SK-N-SH treated with all-trans-retinoic acid at 6 μM for 48 hours (cell line): ENCODE data around the gene SLC40A1.
A peak's percentile ranks its signal among the peaks of the same experiment; 100 is the strongest.

Experiments used
- ATAC-seq: fragments of 200-7000 bp; cut with Tn5 transposase; 3 replicates; pipeline ENCODE4 v1.9.1; 2020; ENCODE audit warnings: mild to moderate bottlenecking, moderate library complexity
- ARNTL ChIP-seq: fragments of 450-650 bp; formaldehyde crosslinking; IDR thresholded peaks from 2 replicates; pipeline ENCODE4 v1.5.0; 2020; ENCODE audit warnings: low read depth, mild to moderate bottlenecking, moderate library complexity, borderline replicate concordance
- BACH2 ChIP-seq: fragments of 250-450 bp; sonication (Bioruptor Pico); IDR thresholded peaks from 2 replicates; pipeline ENCODE4 v1.9.0; 2021; ENCODE audit warnings: mild to moderate bottlenecking, borderline replicate concordance
- CSDC2 ChIP-seq: fragments of 250-450 bp; sonication (Bioruptor Pico); IDR thresholded peaks from 2 replicates; pipeline ENCODE4 v1.5.0; 2020; ENCODE audit warnings: mild to moderate bottlenecking, moderate library complexity
- ESRRG ChIP-seq: fragments of 250-450 bp; sonication (Bioruptor Pico); IDR thresholded peaks from 2 replicates; pipeline ENCODE4 v1.6.1; 2021; ENCODE audit warnings: mild to moderate bottlenecking
- GLIS3 ChIP-seq: fragments of 250-450 bp; sonication (Bioruptor Pico); IDR thresholded peaks from 2 replicates; pipeline ENCODE4 v1.5.0; 2020; ENCODE audit warnings: mild to moderate bottlenecking, moderate library complexity
- ISL1 ChIP-seq: fragments of 250-450 bp; sonication (Bioruptor Pico); IDR thresholded peaks from 2 replicates; pipeline ENCODE4 v2.1.2; 2022; ENCODE audit warnings: mild to moderate bottlenecking, moderate library complexity
- OSR1 ChIP-seq: fragments of 250-450 bp; sonication (Bioruptor Pico); IDR thresholded peaks from 2 replicates; pipeline ENCODE4 v1.8.0; 2022; ENCODE audit warnings: moderate library complexity, mild to moderate bottlenecking, inconsistent platforms
- PPARA ChIP-seq: fragments of 250-450 bp; sonication (Bioruptor Pico); IDR thresholded peaks from 2 replicates; pipeline ENCODE4 v1.5.0; 2020; ENCODE audit warnings: mild to moderate bottlenecking, borderline replicate concordance
- RARB ChIP-seq: fragments of 250-450 bp; sonication (Bioruptor Pico); IDR thresholded peaks from 2 replicates; pipeline ENCODE4 v1.8.0; 2021; ENCODE audit warnings: mild to moderate bottlenecking, moderate library complexity
- SNAI2 ChIP-seq: fragments of 250-450 bp; sonication (Bioruptor Pico); IDR thresholded peaks from 2 replicates; pipeline ENCODE4 v1.5.0; 2020; ENCODE audit warnings: mild to moderate bottlenecking, moderate library complexity
- TCF4 ChIP-seq: fragments of 250-450 bp; sonication (Bioruptor Pico); IDR thresholded peaks from 2 replicates; pipeline ENCODE4 v1.8.0; 2021; ENCODE audit warnings: mild to moderate bottlenecking, moderate library complexity, borderline replicate concordance
- TOX ChIP-seq: fragments of 250-450 bp; sonication (Bioruptor Pico); IDR thresholded peaks from 2 replicates; pipeline ENCODE4 v1.8.0; 2021; ENCODE audit warnings: mild to moderate bottlenecking, moderate library complexity, borderline replicate concordance
- ZC3H10 ChIP-seq: fragments of 250-450 bp; sonication (Bioruptor Pico); IDR thresholded peaks from 2 replicates; pipeline ENCODE4 v1.5.1; 2021; ENCODE audit warnings: mild to moderate bottlenecking, moderate library complexity
- ZFP3 ChIP-seq: fragments of 250-450 bp; sonication (Bioruptor Pico); IDR thresholded peaks from 2 replicates; pipeline ENCODE4 v1.5.0; 2020; ENCODE audit warnings: mild to moderate bottlenecking, moderate library complexity
- ZFP30 ChIP-seq: fragments of 450-650 bp; formaldehyde crosslinking; IDR thresholded peaks from 2 replicates; pipeline ENCODE4 v1.5.0; 2022; ENCODE audit warnings: mild to moderate bottlenecking, moderate library complexity
- ZNF565 ChIP-seq: fragments of 450-650 bp; formaldehyde crosslinking; conservative IDR thresholded peaks from 2 replicates; pipeline ENCODE4 v1.5.0; 2020; ENCODE audit warnings: low read depth, mild to moderate bottlenecking, moderate library complexity
- ZNF8 ChIP-seq: fragments of 450-650 bp; formaldehyde crosslinking; IDR thresholded peaks from 2 replicates; pipeline ENCODE4 v1.5.0; 2020; ENCODE audit warnings: mild to moderate bottlenecking, moderate library complexity
- TF ChIP-seq, protein P1 (sequence below): fragments of 250-450 bp; sonication (Bioruptor Pico); IDR thresholded peaks from 2 replicates; pipeline ENCODE4 v1.5.1; 2020; ENCODE audit warnings: low read depth, mild to moderate bottlenecking, moderate library complexity
- TF ChIP-seq, protein P2 (sequence below): fragments of 250-450 bp; sonication (Bioruptor Pico); IDR thresholded peaks from 2 replicates; pipeline ENCODE4 v1.5.0; 2020; ENCODE audit warnings: mild to moderate bottlenecking, moderate library complexity
- TF ChIP-seq, protein P3 (sequence below): fragments of 250-450 bp; sonication (Bioruptor Pico); IDR thresholded peaks from 2 replicates; pipeline ENCODE4 v1.8.0; 2020; ENCODE audit warnings: mild to moderate bottlenecking, moderate library complexity, borderline replicate concordance
- TF ChIP-seq, protein P4 (sequence below): fragments of 250-450 bp; sonication (Bioruptor Pico); IDR thresholded peaks from 2 replicates; pipeline ENCODE4 v1.5.1; 2021; ENCODE audit warnings: mild to moderate bottlenecking, moderate library complexity
- TF ChIP-seq, protein P5 (sequence below): fragments of 250-450 bp; sonication (Bioruptor Pico); IDR thresholded peaks from 2 replicates; pipeline ENCODE4 v1.8.0; 2021; ENCODE audit warnings: low read depth, mild to moderate bottlenecking, moderate library complexity, borderline replicate concordance

Gene SLC40A1

DNA sequence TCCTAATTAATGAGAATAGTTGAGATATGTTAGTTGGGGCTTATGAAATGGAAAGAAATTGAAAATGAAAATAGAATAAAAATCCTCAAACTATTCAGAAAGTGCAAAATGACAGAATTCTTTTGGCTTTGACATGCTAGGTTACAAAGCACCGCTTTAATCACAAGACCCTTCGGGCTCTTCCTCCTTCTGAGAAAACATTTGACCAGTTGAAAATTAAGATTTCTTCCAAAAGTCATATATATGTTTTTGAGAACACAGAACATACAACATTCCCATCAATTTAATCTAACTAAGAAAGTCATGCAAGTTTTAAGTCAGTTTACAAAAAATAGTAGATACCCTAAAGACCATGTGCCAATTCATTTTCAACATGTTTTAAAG, 2.2 kb upstream of the SLC40A1 start:
- TF ChIP-seq SNAI2 (CRISPR knock-in tag) = no peak
- TF ChIP-seq TCF4 (CRISPR knock-in tag) = no peak
- no peak for TF ChIP-seq TOX
- no peak for TF ChIP-seq CSDC2 (CRISPR knock-in tag)
- TF ChIP-seq ESRRG (CRISPR knock-in tag) = no peak
- TF ChIP-seq, protein P1, sequence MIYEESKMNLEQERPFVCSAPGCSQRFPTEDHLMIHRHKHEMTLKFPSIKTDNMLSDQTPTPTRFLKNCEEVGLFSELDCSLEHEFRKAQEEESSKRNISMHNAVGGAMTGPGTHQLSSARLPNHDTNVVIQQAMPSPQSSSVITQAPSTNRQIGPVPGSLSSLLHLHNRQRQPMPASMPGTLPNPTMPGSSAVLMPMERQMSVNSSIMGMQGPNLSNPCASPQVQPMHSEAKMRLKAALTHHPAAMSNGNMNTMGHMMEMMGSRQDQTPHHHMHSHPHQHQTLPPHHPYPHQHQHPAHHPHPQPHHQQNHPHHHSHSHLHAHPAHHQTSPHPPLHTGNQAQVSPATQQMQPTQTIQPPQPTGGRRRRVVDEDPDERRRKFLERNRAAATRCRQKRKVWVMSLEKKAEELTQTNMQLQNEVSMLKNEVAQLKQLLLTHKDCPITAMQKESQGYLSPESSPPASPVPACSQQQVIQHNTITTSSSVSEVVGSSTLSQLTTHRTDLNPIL = no peak
- TF ChIP-seq OSR1 (CRISPR knock-in tag) = no peak
- no peak for TF ChIP-seq ISL1 (CRISPR knock-in tag)
- no peak for TF ChIP-seq ZC3H10 (CRISPR knock-in tag)
- no peak for TF ChIP-seq RARB (CRISPR knock-in tag)
- TF ChIP-seq GLIS3 = no peak
- TF ChIP-seq, protein P2, sequence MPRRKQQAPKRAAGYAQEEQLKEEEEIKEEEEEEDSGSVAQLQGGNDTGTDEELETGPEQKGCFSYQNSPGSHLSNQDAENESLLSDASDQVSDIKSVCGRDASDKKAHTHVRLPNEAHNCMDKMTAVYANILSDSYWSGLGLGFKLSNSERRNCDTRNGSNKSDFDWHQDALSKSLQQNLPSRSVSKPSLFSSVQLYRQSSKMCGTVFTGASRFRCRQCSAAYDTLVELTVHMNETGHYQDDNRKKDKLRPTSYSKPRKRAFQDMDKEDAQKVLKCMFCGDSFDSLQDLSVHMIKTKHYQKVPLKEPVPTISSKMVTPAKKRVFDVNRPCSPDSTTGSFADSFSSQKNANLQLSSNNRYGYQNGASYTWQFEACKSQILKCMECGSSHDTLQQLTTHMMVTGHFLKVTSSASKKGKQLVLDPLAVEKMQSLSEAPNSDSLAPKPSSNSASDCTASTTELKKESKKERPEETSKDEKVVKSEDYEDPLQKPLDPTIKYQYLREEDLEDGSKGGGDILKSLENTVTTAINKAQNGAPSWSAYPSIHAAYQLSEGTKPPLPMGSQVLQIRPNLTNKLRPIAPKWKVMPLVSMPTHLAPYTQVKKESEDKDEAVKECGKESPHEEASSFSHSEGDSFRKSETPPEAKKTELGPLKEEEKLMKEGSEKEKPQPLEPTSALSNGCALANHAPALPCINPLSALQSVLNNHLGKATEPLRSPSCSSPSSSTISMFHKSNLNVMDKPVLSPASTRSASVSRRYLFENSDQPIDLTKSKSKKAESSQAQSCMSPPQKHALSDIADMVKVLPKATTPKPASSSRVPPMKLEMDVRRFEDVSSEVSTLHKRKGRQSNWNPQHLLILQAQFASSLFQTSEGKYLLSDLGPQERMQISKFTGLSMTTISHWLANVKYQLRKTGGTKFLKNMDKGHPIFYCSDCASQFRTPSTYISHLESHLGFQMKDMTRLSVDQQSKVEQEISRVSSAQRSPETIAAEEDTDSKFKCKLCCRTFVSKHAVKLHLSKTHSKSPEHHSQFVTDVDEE = no peak
- no peak for TF ChIP-seq PPARA (CRISPR knock-in tag)
- TF ChIP-seq ZFP3 (CRISPR knock-in tag) = no peak
- no peak for TF ChIP-seq ZNF8
- no peak for TF ChIP-seq BACH2 (CRISPR knock-in tag)
- TF ChIP-seq, protein P3, sequence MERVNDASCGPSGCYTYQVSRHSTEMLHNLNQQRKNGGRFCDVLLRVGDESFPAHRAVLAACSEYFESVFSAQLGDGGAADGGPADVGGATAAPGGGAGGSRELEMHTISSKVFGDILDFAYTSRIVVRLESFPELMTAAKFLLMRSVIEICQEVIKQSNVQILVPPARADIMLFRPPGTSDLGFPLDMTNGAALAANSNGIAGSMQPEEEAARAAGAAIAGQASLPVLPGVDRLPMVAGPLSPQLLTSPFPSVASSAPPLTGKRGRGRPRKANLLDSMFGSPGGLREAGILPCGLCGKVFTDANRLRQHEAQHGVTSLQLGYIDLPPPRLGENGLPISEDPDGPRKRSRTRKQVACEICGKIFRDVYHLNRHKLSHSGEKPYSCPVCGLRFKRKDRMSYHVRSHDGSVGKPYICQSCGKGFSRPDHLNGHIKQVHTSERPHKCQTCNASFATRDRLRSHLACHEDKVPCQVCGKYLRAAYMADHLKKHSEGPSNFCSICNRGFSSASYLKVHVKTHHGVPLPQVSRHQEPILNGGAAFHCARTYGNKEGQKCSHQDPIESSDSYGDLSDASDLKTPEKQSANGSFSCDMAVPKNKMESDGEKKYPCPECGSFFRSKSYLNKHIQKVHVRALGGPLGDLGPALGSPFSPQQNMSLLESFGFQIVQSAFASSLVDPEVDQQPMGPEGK = no peak
- ATAC-seq = no peak

DNA sequence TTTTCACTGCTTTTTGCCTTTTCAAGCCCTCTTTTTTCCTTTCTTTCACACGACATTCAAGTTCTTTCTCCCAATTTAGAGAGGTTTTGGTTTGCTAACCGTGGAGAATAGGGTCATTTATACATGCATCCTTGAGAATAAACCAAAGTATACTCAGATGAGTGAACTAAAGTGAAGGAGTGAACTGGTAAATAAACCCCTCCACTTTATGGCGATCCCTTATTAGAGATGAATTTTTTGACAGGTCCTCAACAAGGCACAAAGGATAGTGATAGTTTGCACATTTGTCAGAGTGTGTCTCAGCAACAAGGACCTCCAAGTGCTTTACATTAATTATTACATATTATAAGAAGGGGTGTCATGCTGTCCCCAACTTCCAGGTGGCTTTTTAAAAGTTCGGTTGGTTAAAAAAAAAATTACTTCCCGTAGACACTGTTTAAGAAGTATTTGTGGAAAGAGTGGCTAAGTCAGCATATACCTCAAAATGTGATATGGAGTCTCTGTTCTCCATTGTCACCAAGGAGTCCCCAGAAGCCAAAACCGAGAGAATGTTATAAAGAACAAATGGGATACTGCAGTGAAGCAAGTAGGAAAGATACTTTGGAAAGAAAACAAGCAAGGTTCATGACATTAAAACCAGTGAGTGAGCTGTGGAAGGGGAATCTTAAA, 1.7 kb upstream of the SLC40A1 start:
- ATAC-seq = no peak
- TF ChIP-seq, protein P4, sequence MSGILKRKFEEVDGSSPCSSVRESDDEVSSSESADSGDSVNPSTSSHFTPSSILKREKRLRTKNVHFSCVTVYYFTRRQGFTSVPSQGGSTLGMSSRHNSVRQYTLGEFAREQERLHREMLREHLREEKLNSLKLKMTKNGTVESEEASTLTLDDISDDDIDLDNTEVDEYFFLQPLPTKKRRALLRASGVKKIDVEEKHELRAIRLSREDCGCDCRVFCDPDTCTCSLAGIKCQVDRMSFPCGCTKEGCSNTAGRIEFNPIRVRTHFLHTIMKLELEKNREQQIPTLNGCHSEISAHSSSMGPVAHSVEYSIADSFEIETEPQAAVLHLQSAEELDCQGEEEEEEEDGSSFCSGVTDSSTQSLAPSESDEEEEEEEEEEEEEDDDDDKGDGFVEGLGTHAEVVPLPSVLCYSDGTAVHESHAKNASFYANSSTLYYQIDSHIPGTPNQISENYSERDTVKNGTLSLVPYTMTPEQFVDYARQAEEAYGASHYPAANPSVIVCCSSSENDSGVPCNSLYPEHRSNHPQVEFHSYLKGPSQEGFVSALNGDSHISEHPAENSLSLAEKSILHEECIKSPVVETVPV (CRISPR knock-in tag) = no peak
- no peak for TF ChIP-seq RARB (CRISPR knock-in tag)
- TF ChIP-seq ZNF565 (CRISPR knock-in tag) = no peak
- TF ChIP-seq GLIS3 = no peak
- no peak for TF ChIP-seq ISL1 (CRISPR knock-in tag)
- TF ChIP-seq PPARA (CRISPR knock-in tag) = no peak

DNA sequence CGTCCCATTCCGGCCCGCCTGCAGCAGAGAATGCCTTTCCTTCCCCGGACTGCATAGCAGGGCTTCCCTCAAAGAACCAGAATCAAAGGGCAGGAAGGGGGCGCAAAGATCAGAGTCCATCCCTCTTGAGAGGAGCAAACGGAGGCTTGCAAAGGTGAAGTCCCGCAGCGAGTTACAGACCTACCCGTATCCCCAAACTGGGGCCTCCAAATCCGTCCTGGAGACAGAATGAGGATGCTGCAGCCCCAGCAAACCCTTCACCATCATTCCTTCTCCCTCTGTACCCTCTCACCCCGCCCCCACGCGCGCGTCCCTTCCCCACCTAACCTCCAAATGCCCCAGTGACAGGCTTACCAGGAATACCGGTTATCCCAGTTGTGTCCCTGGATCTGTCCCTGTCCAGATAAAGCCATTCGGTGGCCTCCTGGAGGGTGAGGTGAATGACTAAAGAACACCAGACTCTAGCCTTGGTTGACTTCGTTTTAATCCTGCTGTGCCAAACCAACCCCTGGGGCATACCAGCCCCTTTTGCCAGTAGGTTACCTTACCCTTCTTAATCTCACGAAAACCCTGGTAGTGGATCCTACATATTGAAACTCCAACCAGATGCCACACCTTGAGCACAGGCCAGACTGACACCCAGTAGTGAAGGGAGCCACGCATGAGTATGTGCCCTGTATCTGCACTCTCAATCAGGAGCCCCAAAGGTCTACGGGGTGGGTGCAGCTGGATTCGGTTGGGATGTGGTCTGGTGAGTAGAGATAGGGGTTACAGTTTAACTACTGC, 961 bp upstream of the SLC40A1 start:
- peak; percentile 33 for ATAC-seq
- no peak for TF ChIP-seq TCF4 (CRISPR knock-in tag)
- TF ChIP-seq ZNF8 = no peak
- no peak for TF ChIP-seq ESRRG (CRISPR knock-in tag)
- TF ChIP-seq, protein P3 = no peak
- no peak for TF ChIP-seq CSDC2 (CRISPR knock-in tag)
- TF ChIP-seq ZFP30 = no peak
- TF ChIP-seq, protein P5, sequence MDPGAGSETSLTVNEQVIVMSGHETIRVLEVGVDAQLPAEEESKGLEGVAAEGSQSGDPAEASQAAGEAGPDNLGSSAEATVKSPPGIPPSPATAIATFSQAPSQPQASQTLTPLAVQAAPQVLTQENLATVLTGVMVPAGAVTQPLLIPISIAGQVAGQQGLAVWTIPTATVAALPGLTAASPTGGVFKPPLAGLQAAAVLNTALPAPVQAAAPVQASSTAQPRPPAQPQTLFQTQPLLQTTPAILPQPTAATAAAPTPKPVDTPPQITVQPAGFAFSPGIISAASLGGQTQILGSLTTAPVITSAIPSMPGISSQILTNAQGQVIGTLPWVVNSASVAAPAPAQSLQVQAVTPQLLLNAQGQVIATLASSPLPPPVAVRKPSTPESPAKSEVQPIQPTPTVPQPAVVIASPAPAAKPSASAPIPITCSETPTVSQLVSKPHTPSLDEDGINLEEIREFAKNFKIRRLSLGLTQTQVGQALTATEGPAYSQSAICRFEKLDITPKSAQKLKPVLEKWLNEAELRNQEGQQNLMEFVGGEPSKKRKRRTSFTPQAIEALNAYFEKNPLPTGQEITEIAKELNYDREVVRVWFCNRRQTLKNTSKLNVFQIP (CRISPR knock-in tag) = no peak
- TF ChIP-seq, protein P2 = no peak
- no peak for TF ChIP-seq ARNTL (CRISPR knock-in tag)
- no peak for TF ChIP-seq BACH2 (CRISPR knock-in tag)
- no peak for TF ChIP-seq ZNF565 (CRISPR knock-in tag)
- TF ChIP-seq ZFP3 (CRISPR knock-in tag) = no peak
